ENCODE results near the gene MKRN2. TPM values are rescaled to one million over a fixed set of nuclear protein-coding genes. Genes with fewer than 3 reads are reported as not detected.
"Not testable (repeated sequence)": the region's sequence is repeated elsewhere in the genome, so short reads cannot be mapped to it uniquely, and the experiment has no call there.

MKRN2 gene
- total RNA-seq, 1 donor from 2014 or later, result 21.7 TPM

DNA sequence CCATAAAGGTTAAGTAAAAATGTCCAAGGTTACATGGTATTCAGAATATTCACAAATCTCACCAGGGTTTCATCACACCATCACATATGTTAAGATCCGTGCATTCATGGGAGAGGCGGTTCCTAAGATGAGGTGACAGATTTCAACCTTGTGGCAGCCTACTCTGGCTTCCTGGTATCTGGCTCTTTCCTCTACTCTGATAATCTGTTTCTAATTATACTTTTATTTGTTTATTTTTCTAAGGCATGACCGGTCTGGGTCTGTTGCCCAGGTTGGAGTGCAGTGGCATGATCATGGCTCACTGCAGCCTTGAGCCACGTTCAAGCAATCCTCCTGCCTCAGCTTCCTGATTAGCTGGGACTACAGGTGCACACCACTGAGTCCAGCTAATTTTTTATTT lies 72.7 kb downstream of the MKRN2 start:
- TF ChIP-seq, protein P1, sequence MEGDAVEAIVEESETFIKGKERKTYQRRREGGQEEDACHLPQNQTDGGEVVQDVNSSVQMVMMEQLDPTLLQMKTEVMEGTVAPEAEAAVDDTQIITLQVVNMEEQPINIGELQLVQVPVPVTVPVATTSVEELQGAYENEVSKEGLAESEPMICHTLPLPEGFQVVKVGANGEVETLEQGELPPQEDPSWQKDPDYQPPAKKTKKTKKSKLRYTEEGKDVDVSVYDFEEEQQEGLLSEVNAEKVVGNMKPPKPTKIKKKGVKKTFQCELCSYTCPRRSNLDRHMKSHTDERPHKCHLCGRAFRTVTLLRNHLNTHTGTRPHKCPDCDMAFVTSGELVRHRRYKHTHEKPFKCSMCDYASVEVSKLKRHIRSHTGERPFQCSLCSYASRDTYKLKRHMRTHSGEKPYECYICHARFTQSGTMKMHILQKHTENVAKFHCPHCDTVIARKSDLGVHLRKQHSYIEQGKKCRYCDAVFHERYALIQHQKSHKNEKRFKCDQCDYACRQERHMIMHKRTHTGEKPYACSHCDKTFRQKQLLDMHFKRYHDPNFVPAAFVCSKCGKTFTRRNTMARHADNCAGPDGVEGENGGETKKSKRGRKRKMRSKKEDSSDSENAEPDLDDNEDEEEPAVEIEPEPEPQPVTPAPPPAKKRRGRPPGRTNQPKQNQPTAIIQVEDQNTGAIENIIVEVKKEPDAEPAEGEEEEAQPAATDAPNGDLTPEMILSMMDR (IDR thresholded peaks at IDR 0.05), result no peak
- Histone ChIP-seq H3K36me3 (no peaks in the 10 kb centered on the region), H3K4me1 (peaks cover 41% of the 10 kb centered on the region), H3K27ac (no peak overlapping the region), H3K4me3 (no peak overlapping the region), H3K9me3 (no peaks in the 10 kb centered on the region), H3K27me3 (ENCODE audit: low read depth) (no peaks in the 10 kb centered on the region)
- ATAC-seq (peak; percentile 52 to 72), DNase-seq (no peak)
- intact Hi-C loops (cut with DNase I), result no loop called here

DNA sequence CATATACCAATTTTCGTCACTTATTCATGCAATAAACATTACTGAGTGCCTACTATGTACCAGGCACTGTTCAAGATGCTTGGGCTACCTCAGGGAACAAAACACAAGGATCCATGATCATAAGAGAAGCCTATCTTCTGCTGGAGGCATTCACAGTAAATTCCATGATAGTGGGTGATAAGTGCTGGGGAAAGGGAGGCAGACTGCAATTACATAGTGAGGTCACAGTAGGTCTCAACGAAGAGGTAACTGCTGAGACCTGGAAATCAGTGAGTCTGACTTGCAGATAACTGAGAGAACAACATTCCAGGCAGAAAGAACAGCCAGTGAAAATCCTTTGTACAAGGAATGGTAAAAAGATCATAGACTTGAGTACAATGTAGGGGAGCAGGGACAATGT lies 73.4 kb downstream of the MKRN2 start:
- Histone ChIP-seq H3K4me3 (no peak overlapping the region), H3K27me3 (ENCODE audit: low read depth) (no peaks in the 10 kb centered on the region), H3K36me3 (no peaks in the 10 kb centered on the region), H3K4me1 (peaks cover 35% of the 10 kb centered on the region), H3K9me3 (no peaks in the 10 kb centered on the region), H3K27ac (no peak overlapping the region)
- TF ChIP-seq, protein P1 (IDR thresholded peaks at IDR 0.05), result no peak
- DNase-seq (no peak), ATAC-seq (no peak)
- intact Hi-C loops (cut with DNase I), result no loop called here

DNA sequence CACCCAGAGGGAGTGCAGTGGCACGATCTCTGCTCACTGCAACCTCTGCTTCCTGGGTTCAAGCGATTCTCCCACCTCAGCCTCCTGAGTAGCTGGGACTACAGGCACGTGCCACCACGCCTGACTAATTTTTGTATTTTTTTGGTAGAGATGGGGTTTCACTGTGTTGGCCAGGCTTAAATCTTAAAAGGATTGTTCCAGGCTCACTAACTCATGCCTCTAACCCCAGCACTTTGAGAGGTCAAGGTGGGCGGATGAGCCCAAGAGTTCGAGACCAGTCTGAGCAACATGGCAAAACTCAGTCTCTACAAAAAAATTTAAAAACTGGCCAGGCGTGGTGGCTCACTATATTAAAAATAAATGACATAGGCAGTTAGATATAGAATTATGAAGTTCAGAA lies 74.0 kb downstream of the MKRN2 start:
- H3K9me3 ChIP-seq; ATAC-seq; H3K27ac ChIP-seq; H3K27me3 ChIP-seq (ENCODE audit: low read depth); DNase-seq; H3K36me3 ChIP-seq; intact Hi-C loops (cut with DNase I); H3K4me3 ChIP-seq: not testable (repeated sequence)
- peaks cover 31% of the 10 kb centered on the region for H3K4me1 ChIP-seq

DNA sequence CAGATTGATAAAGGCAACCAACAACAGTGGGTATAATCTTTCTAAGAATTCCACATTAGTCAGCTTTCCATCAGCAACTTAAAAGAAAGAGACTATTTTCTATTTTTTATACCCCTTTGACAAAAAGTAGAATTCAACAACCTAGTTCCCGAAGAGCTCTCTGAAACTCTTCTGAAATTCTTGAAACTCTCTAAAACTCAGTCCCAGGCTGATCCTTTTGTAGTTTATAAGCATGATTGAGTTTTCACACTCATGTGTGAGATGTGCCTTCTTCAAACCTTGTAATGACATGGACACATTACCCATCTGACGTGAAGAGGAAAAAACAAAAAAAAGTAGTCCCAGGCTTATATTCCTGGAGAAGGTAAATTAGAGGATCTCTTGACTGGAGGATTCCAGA lies 75.6 kb downstream of the MKRN2 start:
- no peak for ATAC-seq
- no peaks in the 10 kb centered on the region for H3K27me3 ChIP-seq (ENCODE audit: low read depth)
- DNase-seq, result no peak
- no peak overlapping the region for H3K27ac ChIP-seq
- H3K4me3 ChIP-seq, result no peak overlapping the region
- peaks cover 22% of the 10 kb centered on the region for H3K4me1 ChIP-seq
- intact Hi-C loops (cut with DNase I), result no loop called here
- H3K36me3 ChIP-seq, result peaks cover 6% of the 10 kb centered on the region
- TF ChIP-seq, protein P1 (IDR thresholded peaks at IDR 0.05), result no peak
- no peaks in the 10 kb centered on the region for H3K9me3 ChIP-seq

DNA sequence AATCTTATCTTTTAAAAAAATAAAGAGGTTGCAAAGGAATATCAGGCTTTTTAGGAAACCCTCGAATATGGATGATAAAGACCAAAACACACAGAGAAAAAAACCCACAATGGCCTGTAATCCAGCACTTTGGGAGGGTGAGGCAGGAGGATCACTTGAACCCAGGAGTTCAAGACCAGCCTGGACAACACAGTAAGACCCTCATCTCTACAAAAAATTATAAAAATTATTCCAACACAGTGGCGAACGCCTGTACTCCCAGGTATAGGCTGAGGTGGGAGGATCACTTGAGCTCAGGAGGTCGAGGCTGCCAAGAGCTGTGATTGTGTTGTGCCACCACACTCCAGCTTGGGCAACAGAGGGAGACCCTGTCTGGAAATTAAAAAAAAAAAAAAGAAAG lies 76.2 kb downstream of the MKRN2 start:
- Histone ChIP-seq H3K27me3 (ENCODE audit: low read depth) (no peaks in the 10 kb centered on the region), H3K27ac (no peak overlapping the region), H3K4me3 (no peak overlapping the region), H3K36me3 (peaks cover 8% of the 10 kb centered on the region), H3K4me1 (peaks cover 22% of the 10 kb centered on the region), H3K9me3 (no peaks in the 10 kb centered on the region)
- intact Hi-C loops (cut with DNase I), result no loop called here
- DNase-seq, result no peak
- ATAC-seq, result no peak
- TF ChIP-seq, protein P1 (IDR thresholded peaks at IDR 0.05), result no peak

Other genes with a start within 250 kb of the MKRN2 start
- 23.6 TPM for gene TSEN2, start 72.6 kb upstream of the MKRN2 start, total RNA-seq
- gene MKRN2OS, start 11.6 kb upstream of the MKRN2 start, total RNA-seq, result not detected
- 92.7 TPM for gene RAF1, start 107.0 kb downstream of the MKRN2 start, total RNA-seq
- 1.0 TPM for gene TMEM40, start 202.2 kb downstream of the MKRN2 start, total RNA-seq
- 6.4 TPM for gene CAND2, start 239.6 kb downstream of the MKRN2 start, total RNA-seq

All from lower lobe of right lung (tissue), 2 donors.